NB4 (cell line): ENCODE results near the gene RAP1GAP2.

ENCODE experiments used
- POLR2A ChIP-seq: IDR thresholded peaks from 2 replicates; pipeline ENCODE4 v1.6.1; 2011; ENCODE audit warnings: mild to moderate bottlenecking; ENCODE audit not compliant: insufficient read length; ENCODE audit errors: extremely low read depth
- TF ChIP-seq, protein P1 (sequence below): IDR thresholded peaks from one replicate; pipeline ENCODE4 v1.5.1; 2012; ENCODE audit warnings: low read depth, low read length

DNA sequence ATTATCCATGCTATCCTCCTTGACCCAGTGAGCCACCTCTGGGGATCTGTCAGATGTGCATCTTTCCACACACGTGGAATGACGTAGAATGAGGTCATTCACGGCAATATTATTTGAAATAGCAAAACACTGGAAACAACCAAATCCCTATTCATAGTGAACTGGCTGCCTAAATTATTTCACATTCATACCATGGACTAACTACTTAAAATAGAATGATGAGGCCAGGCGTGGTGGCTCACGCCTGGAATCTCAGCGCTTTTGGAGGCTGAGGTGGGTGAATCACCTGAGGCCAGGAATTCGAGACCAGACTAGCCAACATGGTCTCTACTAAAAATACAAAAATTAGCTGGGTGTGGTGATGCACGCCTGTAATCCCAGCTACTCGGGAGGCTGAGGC, 75.5 kb downstream of the RAP1GAP2 start:
- TF ChIP-seq, protein P1, sequence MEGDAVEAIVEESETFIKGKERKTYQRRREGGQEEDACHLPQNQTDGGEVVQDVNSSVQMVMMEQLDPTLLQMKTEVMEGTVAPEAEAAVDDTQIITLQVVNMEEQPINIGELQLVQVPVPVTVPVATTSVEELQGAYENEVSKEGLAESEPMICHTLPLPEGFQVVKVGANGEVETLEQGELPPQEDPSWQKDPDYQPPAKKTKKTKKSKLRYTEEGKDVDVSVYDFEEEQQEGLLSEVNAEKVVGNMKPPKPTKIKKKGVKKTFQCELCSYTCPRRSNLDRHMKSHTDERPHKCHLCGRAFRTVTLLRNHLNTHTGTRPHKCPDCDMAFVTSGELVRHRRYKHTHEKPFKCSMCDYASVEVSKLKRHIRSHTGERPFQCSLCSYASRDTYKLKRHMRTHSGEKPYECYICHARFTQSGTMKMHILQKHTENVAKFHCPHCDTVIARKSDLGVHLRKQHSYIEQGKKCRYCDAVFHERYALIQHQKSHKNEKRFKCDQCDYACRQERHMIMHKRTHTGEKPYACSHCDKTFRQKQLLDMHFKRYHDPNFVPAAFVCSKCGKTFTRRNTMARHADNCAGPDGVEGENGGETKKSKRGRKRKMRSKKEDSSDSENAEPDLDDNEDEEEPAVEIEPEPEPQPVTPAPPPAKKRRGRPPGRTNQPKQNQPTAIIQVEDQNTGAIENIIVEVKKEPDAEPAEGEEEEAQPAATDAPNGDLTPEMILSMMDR, result no peak
- TF ChIP-seq POLR2A, result no peak
